Subcutaneous adipose tissue (tissue), 4 donors: ENCODE results near the gene FARS2. TPM values are rescaled to one million over a fixed set of nuclear protein-coding genes. Genes with fewer than 3 reads are reported as not detected.

Source experiments
- total RNA-seq, 4 donors: library from RNA; depleted of rRNA; stranded (reverse); fragments of >200 nt; gene quantifications; one replicate each; pipeline ENCODE4 v1.1.0, GENCODE V29; 2016
- TF ChIP-seq, protein P1 (sequence below): fragments of 450-650 bp; IDR thresholded peaks from one replicate; pipeline ENCODE4 v1.5.1; 2016; ENCODE audit warnings: low read depth, mild to moderate bottlenecking, control low read depth, antibody characterized with exemption, moderate library complexity

FARS2 gene
- total RNA-seq, 4 donors from 2014 or later, result 6.2 to 13.6 (median 11.3) TPM

DNA sequence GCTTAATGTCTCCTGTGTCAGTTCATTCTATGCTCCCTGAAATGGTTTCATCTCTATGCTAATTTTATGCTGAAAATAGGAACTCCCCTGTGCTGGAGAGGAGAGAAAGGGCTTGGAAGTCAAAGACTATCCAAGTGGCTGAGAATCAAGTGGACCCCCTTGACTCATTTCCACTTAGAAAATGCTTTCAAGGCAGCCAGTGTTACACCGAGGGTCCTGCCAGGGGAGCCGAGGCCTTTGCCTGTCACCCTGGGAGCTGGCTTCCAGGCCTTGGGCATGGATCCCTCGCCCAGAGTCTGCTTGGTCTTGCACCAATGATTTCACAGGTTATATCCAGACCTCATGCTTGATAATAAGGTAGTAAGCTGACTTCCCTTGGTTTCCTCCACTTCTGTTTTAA lies 402.8 kb downstream of the FARS2 start:
- TF ChIP-seq, protein P1, sequence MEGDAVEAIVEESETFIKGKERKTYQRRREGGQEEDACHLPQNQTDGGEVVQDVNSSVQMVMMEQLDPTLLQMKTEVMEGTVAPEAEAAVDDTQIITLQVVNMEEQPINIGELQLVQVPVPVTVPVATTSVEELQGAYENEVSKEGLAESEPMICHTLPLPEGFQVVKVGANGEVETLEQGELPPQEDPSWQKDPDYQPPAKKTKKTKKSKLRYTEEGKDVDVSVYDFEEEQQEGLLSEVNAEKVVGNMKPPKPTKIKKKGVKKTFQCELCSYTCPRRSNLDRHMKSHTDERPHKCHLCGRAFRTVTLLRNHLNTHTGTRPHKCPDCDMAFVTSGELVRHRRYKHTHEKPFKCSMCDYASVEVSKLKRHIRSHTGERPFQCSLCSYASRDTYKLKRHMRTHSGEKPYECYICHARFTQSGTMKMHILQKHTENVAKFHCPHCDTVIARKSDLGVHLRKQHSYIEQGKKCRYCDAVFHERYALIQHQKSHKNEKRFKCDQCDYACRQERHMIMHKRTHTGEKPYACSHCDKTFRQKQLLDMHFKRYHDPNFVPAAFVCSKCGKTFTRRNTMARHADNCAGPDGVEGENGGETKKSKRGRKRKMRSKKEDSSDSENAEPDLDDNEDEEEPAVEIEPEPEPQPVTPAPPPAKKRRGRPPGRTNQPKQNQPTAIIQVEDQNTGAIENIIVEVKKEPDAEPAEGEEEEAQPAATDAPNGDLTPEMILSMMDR, result no peak

DNA sequence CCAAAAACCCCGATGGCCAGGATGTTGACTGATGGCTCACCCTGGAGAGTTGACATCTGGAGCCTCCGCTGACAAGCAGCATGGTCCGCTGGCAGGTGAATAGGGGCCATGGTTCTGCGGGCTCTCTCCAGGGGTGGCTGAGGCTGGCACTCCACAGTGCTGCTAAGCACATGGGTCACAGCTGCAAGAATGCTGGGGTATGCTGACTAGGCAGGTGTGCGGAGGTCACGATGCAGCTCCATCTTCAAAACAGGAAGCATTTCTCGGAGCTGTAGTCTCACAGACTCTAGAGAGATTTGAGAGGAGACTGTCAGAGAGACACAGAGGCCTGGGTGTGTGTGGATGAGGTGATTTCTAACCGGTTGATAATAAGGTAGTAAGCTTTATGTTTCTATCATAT lies 403.9 kb downstream of the FARS2 start:
- TF ChIP-seq, protein P1, result no peak

DNA sequence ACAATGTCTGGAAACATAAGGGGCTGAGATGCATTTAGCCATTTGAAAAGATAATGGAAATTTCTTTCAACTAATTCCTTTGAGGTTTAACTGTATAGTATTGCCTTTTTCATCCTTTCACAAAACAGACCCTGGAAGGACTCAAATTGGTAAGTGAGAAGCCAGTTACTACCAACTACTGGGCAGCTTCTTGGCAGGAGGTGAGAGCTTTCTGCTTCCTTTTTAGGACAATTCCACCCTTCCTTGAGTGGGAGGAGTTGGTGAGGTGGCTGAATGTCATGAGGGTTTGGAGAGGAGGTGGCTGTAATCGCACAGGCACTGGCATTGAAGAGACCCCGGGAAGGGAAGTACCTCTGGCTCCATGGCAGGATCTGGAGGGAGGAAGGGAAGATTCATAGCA lies 404.4 kb downstream of the FARS2 start:
- TF ChIP-seq, protein P1, result no peak

DNA sequence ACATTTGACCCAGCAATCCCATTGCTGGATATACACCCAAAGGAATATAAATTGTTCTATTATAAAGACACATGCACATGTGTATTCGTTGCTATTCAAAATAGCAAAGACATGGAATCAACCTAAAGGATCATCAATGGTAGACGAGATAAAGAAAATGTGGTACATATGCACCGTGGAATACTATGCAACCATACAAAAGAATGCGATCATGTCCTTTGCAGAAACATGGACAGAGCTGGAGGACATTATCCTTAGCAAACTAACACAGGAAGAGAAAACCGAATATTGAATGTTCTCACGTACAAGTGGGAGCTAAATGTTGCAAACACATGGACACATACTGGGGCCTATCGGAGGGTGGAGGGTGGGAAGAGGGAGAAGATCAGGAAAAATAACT lies 405.4 kb downstream of the FARS2 start:
- TF ChIP-seq, protein P1, result no peak

DNA sequence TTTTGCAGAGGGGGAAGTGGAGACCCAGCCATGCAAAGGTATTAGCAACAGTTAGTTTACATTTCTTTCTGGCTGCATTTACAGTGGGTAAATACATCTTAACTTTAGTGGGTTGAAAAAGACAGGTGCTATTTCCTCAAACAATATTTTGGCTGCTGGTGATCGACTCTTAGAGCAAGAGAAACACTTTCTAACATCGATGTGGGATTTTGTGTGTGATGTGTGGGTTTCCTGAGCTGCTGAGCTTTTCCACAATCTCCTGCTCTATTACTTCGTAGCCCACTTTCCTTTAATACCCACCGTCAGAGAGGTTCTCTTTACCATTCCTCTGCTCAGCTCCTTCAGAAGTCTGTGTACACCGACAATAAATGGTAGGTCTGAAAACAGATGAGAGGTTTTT lies 406.4 kb downstream of the FARS2 start:
- TF ChIP-seq, protein P1, result no peak

DNA sequence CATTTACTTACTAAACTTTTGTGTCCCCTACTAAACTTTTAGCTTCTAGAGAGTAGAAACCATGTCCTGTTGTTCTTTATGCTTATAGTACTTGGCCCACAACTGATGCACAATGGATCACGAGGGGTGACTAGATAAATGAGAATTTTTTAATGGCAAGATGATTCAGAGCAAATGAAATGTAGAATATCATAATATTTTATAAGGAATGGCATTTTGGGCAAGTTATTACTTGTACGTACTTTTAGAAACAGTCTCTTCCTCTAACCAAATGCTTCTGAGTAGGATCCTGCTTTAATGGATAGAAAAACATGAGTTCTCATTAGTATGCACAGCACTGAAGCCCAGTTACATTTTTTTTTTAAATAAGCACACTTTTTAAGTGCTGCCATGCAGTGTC lies 409.1 kb downstream of the FARS2 start:
- TF ChIP-seq, protein P1, result no peak

DNA sequence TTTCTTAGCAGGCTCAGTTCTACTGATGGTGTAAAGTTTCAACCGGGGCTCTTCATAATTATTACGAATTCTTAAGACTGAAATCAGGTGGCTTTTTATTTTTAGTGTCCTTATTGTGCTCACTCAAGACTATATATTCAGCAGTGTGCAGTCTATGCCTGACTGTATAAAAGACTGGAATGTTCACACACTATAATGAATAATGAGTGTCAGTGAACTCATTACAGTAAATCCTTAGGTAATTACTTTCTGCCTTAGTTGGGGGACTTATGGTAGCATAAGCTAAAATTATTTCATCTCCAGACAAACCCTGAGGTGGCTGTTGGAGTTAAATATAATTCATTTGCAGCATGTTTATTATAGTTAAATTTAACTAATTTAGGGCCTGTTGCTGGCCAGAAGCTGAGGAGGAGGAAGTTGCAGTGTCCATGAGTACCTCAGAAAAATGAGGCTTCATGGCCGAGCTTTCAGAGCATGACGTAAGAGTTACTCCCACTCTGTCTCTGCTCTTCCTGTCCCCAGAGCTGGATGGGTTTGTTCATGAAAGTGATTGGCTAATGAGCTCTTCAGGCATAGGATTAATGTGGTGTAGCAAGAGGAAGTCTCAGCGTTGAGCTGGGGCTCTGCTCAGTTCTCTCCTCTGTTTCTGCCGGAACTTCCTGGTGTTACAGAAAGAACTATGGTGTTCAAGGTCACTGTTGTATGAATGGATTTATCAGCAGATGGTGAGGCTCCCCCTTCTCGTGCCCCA lies 409.7 kb downstream of the FARS2 start:
- TF ChIP-seq, protein P1, result no peak
